GM21717 (cell line): ENCODE results near the gene ZCCHC3.
"Not testable (repeated sequence)": the region's sequence is repeated elsewhere in the genome, so short reads cannot be mapped to it uniquely, and the experiment has no call there.

Source experiments
- ATAC-seq: cut with Tn5 transposase; IDR thresholded peaks from one replicate; pipeline ENCODE4 v1.9.1; 2021; ENCODE audit warnings: mild to moderate bottlenecking, moderate library complexity; ENCODE audit not compliant: unreplicated experiment

The ZCCHC3 gene

GRCh38 chr20:297098-297924 is at the start of gene ZCCHC3:
ZCCHC3 (plus strand) TSS chr20:297570; CDS start chr20:297587, 17 bp downstream.
- ATAC-seq: peak; percentile 63

GRCh38 chr20:251354-251753 is 46.0 kb upstream of the ZCCHC3 start:
- ATAC-seq: no peak

- no peak for ATAC-seq
These were observed 44.6 kb upstream of the ZCCHC3 start for GRCh38 chr20:252801-253200.

GRCh38 chr20:253447-253846 is 43.9 kb upstream of the ZCCHC3 start:
- ATAC-seq: not testable (repeated sequence)

- no peak for ATAC-seq
These were observed 40.0 kb upstream of the ZCCHC3 start, which contains the start of gene DEFB132 for GRCh38 chr20:257419-257818. DEFB132 (plus strand) TSS chr20:257724; CDS start chr20:257779, 55 bp downstream.

GRCh38 chr20:258269-258858 is 39.0 kb upstream of the ZCCHC3 start:
- ATAC-seq: no peak

- ATAC-seq: no peak
These were observed 38.4 kb upstream of the ZCCHC3 start for GRCh38 chr20:258963-259362.

GRCh38 chr20:259981-260380 is 37.4 kb upstream of the ZCCHC3 start:
- ATAC-seq: no peak

GRCh38 chr20:263701-264100 is 33.7 kb upstream of the ZCCHC3 start:
- no peak for ATAC-seq

GRCh38 chr20:266596-267562 is 30.5 kb upstream of the ZCCHC3 start:
- ATAC-seq: peak; percentile 79

- ATAC-seq: no peak
These were observed 26.9 kb upstream of the ZCCHC3 start for GRCh38 chr20:270517-270916.

GRCh38 chr20:271069-271468 is 26.3 kb upstream of the ZCCHC3 start:
- ATAC-seq: no peak

- ATAC-seq: no peak
These were observed 25.8 kb upstream of the ZCCHC3 start for GRCh38 chr20:271528-271927.

GRCh38 chr20:272718-273117 is 24.7 kb upstream of the ZCCHC3 start:
- ATAC-seq: no peak

- ATAC-seq: no peak
These were observed 23.5 kb upstream of the ZCCHC3 start for GRCh38 chr20:273884-274283.

- ATAC-seq: no peak
These were observed 21.6 kb upstream of the ZCCHC3 start for GRCh38 chr20:275791-276190.

- ATAC-seq: no peak
These were observed 20.5 kb upstream of the ZCCHC3 start for GRCh38 chr20:276620-277495.

- no peak for ATAC-seq
These were observed 19.9 kb upstream of the ZCCHC3 start for GRCh38 chr20:277496-277781.

- ATAC-seq: no peak
These were observed 19.2 kb upstream of the ZCCHC3 start for GRCh38 chr20:278181-278580.
